Activated naive CD8-positive, alpha-beta T cell treated with anti-CD3 and anti-CD28 coated beads, Interleukin-2, amount 10 ng/mL, durations not matched to agents 7 days and 5 days (primary cell): ENCODE data around the gene FNBP1. TPM values are rescaled to one million over a fixed set of nuclear protein-coding genes. Genes with fewer than 3 reads are reported as not detected.

ENCODE experiments used
- ATAC-seq: fragments of 150-1000 bp; cut with Tn5 transposase; one replicate; pipeline ENCODE4 v1.10.0; 2021; ENCODE audit warnings: low read depth, moderate library complexity
- POLR2A ChIA-PET: fragments of 350-600 bp; sonication (Branson Sonifier 250); formaldehyde crosslinking; loops from one replicate; lab custom pipeline; 2021; ENCODE audit warnings: antibody characterized with exemption; lab: Charles Lee
- DNase-seq: peaks from one replicate; pipeline ENCODE4 v3.0.0; 2021
- H3K27ac Mint-ChIP-seq: one replicate; pipeline ENCODE4 v1.8.0; 2022; ENCODE audit warnings: mild to moderate bottlenecking, mixed read lengths
- H3K27me3 Mint-ChIP-seq: one replicate; pipeline ENCODE4 v1.8.0; 2022; ENCODE audit warnings: mild to moderate bottlenecking, moderate library complexity, mixed read lengths
- H3K36me3 Mint-ChIP-seq: one replicate; pipeline ENCODE4 v1.8.0; 2021; ENCODE audit warnings: mild to moderate bottlenecking, mixed read lengths
- H3K4me1 Mint-ChIP-seq: one replicate; pipeline ENCODE4 v1.8.0; 2021; ENCODE audit warnings: mixed read lengths
- H3K4me3 Mint-ChIP-seq: one replicate; pipeline ENCODE4 v1.8.0; 2022; ENCODE audit warnings: mild to moderate bottlenecking, moderate library complexity, mixed read lengths
- H3K9me3 Mint-ChIP-seq: one replicate; pipeline ENCODE4 v1.8.0; 2021; ENCODE audit warnings: mixed read lengths
- total RNA-seq, 2 experiments: library from RNA; stranded (reverse); gene quantifications; one replicate each; pipeline ENCODE4 v1.2.3, GENCODE V29; 2021

Gene FNBP1
- total RNA-seq, 2 experiments from 2014 or later: 191 to 194 TPM

DNA sequence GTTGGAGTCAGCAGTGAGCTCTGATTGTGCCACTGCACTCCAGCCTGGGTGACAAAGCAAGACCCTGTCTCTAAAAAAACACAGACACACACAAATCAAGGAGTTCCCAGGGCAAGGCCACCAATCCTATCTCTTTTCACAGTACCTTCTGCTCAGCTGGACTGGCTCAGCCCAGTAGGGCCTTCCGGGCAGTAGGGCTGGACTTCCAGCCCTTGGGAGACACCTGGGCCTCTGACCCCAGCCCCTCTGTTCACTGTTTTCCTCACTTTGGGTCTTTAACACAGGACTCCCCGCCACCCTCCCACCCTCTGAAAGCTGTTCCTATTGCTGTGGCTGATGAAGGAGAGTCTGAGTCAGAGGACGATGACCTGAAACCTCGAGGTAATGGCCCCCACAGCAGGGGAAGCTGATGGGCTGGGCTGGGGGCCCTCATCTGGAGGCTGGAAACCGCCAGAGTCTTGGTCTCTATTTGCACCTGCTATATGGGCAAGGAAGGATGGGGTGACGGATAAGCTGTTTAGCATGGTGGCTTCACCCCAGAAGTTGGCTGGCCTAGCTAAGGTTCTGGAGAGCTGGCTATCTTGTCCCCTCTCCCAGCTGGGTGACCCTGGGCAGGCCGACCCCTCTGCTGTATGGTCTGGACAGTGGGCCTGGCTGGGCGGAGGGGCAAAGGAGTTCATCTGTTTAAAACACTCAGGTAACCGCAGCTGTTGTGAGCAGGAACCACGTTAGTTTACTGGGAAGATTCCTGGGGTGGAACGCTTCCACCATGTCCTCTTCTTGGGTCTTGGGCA, 182.1 kb downstream of the FNBP1 start:
- POLR2A ChIA-PET: interaction anchor here (0.7 to 12.4 kb wide), 5 partner anchors 10 to 27 kb away, joined by 3 to 173 read pairs (median 4); no protein-coding TSS in a partner anchor
- Mint-ChIP-seq H3K36me3 (peaks cover 54% of the 10 kb centered on the region), H3K9me3 (no peaks in the 10 kb centered on the region), H3K27ac (peak overlapping the region; percentile 84), H3K4me1 (peaks cover 56% of the 10 kb centered on the region), H3K4me3 (peak overlapping the region; percentile 39), H3K27me3 (no peaks in the 10 kb centered on the region)
- DNase-seq: no peak
- ATAC-seq: no peak

DNA sequence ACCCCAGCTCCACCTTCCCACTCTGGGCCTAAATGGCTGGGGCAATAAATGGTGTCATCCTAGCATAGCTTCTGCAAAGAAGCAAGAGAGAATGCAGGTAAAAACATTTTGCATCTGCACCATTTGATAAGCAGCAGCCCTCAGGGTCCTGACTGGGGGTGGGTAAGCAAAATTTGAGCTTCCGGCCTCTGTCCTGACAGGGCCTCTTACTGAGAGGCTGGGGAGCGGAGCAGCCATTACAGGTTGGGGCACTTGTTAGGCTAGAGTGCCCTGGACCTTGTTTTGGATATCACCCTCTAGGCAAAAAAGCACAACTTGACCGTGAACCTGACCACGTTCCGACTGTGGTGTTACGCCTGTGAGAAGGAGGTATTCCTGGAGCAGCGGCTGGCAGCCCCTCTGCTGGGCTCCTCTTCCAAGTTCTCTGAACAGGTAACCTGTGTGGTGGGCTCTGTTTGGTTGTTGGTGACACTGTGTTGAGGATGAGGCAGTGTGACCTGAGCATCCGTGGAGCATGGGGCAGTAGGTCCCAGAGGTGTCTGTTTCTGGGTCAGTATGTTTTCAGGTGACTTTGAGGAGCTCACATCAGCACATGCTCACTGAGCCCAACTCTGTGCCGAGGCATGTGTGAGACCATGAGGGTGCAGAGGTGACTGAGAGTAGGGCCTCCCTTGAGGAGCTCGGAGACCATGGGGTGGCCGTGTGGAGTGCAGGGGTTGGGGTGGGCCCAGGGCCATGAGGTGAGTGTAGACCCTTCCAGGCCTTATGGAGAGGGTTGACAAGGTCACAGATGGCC, 184.6 kb downstream of the FNBP1 start:
- Mint-ChIP-seq H3K36me3 (peaks cover 60% of the 10 kb centered on the region), H3K4me3 (no peak overlapping the region), H3K27ac (no peak overlapping the region), H3K27me3 (no peaks in the 10 kb centered on the region), H3K4me1 (peaks cover 65% of the 10 kb centered on the region), H3K9me3 (no peaks in the 10 kb centered on the region)
- ATAC-seq (no peak), DNase-seq (no peak)
- POLR2A ChIA-PET: interaction anchor here (0.8 to 1.5 kb wide), 3 partner anchors 10 to 24 kb away, joined by 3 to 5 read pairs (median 3); partner anchors contain the start of gene C9orf78

DNA sequence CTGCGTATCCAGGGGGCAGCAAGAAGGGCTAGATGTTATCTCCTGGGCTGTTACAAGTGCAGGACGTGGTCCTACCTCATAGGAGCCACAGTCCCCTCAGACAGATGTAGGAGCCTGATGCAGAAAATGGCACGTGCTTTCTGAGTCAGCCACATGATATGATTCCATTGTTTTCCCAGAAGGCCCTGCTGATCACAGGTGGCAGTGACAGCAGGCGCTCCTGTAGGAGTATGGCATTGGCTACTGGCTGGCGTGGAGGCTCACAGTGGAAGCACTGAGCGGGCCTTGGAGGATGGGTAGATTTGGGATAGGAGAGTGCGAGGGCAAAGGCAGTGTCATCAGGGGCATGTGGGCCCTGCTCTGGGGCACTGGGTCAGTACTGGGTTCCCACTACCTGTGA, 185.8 kb downstream of the FNBP1 start:
- POLR2A ChIA-PET: no interaction called here
- no peaks in the 10 kb centered on the region for H3K9me3 Mint-ChIP-seq
- H3K4me1 Mint-ChIP-seq: peaks cover 68% of the 10 kb centered on the region
- ATAC-seq (no peak), DNase-seq (no peak)
- no peaks in the 10 kb centered on the region for H3K27me3 Mint-ChIP-seq
- H3K27ac Mint-ChIP-seq: peak overlapping the region; percentile 11
- H3K36me3 Mint-ChIP-seq: peaks cover 62% of the 10 kb centered on the region
- H3K4me3 Mint-ChIP-seq: no peak overlapping the region

- Mint-ChIP-seq H3K4me1 (peaks cover 63% of the 10 kb centered on the region), H3K4me3 (peak overlapping the region; percentile 69), H3K9me3 (no peaks in the 10 kb centered on the region), H3K27me3 (no peaks in the 10 kb centered on the region), H3K27ac (peak overlapping the region; percentile 82), H3K36me3 (peaks cover 66% of the 10 kb centered on the region)
- ATAC-seq: peak; percentile 70
- POLR2A ChIA-PET: interaction anchor here (0.7 to 2.6 kb wide), 7 partner anchors 9 to 81 kb away, joined by 3 to 15 read pairs (median 4); no protein-coding TSS in a partner anchor
- no peak for DNase-seq
Observed at GRCh38 chr9:129854588-129855110, 188.3 kb downstream of the FNBP1 start.

GRCh38 chr9:129853614-129854013, 189.4 kb downstream of the FNBP1 start:
- POLR2A ChIA-PET: interaction anchor here (1.0 to 2.6 kb wide), 3 partner anchors 10 to 17 kb away, joined by 4 to 15 read pairs (median 5); no protein-coding TSS in a partner anchor
- Mint-ChIP-seq H3K4me1 (peaks cover 63% of the 10 kb centered on the region), H3K4me3 (peak overlapping the region; percentile 69), H3K27ac (peak overlapping the region; percentile 61), H3K36me3 (peaks cover 64% of the 10 kb centered on the region), H3K27me3 (no peaks in the 10 kb centered on the region), H3K9me3 (no peaks in the 10 kb centered on the region)
- ATAC-seq (no peak), DNase-seq (no peak)

- no peaks in the 10 kb centered on the region for H3K27me3 Mint-ChIP-seq
- H3K36me3 Mint-ChIP-seq: peaks cover 59% of the 10 kb centered on the region
- H3K9me3 Mint-ChIP-seq: no peaks in the 10 kb centered on the region
- H3K4me3 Mint-ChIP-seq: no peak overlapping the region
- no peak for DNase-seq
- POLR2A ChIA-PET: interaction anchor here (1.1 kb wide), 1 partner anchor 14 kb away, joined by 3 read pairs; no protein-coding TSS in a partner anchor
- peaks cover 63% of the 10 kb centered on the region for H3K4me1 Mint-ChIP-seq
- ATAC-seq: no peak
- no peak overlapping the region for H3K27ac Mint-ChIP-seq
Observed at GRCh38 chr9:129852579-129852978, 190.4 kb downstream of the FNBP1 start.

- H3K27me3 Mint-ChIP-seq: no peaks in the 10 kb centered on the region
- peak overlapping the region; percentile 7 for H3K27ac Mint-ChIP-seq
- H3K4me1 Mint-ChIP-seq: peaks cover 57% of the 10 kb centered on the region
- DNase-seq: no peak
- peaks cover 55% of the 10 kb centered on the region for H3K36me3 Mint-ChIP-seq
- H3K9me3 Mint-ChIP-seq: no peaks in the 10 kb centered on the region
- no peak overlapping the region for H3K4me3 Mint-ChIP-seq
- ATAC-seq: no peak
- POLR2A ChIA-PET: interaction anchor here (0.9 to 1.4 kb wide), 2 partner anchors 9 to 16 kb away, joined by 4 to 6 read pairs; no protein-coding TSS in a partner anchor
Observed at GRCh38 chr9:129851821-129852220, 191.2 kb downstream of the FNBP1 start.

DNA sequence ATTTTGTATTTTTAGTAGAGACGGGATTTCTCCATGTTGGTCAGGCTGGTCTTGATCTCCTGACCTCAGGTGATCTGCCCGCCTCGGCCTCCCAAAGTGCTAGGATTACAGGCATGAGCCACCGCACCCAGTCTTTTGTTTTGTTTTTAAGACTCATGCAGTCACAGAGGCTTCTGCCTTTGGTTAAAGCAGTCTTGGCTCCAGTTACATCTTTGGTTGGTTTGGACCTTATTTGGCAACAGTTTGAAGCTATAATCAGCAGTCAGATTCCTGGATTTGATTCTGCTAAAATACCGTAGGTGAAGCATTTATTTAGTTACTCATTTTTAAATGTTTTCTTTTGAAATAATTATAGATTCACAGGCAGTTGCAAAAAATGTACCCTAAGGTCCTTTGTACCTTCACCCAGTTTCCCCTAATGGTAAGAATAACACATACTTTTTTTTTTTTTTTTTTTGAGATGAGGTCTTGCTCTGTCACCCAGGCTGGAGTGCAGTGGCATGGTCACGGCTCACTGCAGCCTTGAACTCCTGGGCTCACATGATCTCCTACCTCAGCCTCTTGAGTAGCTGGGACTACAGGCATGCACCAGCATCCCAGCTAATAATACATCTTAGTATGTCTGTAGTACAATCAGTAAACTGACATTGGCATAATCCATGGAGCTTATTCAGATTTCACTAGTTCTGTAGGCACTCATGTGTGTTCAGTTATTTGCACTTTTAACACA, 192.0 kb downstream of the FNBP1 start:
- no peak for DNase-seq
- Mint-ChIP-seq H3K9me3 (no peaks in the 10 kb centered on the region), H3K27me3 (no peaks in the 10 kb centered on the region), H3K36me3 (peaks cover 51% of the 10 kb centered on the region), H3K4me1 (peaks cover 49% of the 10 kb centered on the region), H3K4me3 (no peak overlapping the region), H3K27ac (no peak overlapping the region)
- POLR2A ChIA-PET: interaction anchor here (0.9 to 1.4 kb wide), 3 partner anchors 10 to 47 kb away, joined by 3 to 6 read pairs (median 4); no protein-coding TSS in a partner anchor
- ATAC-seq: no peak

DNA sequence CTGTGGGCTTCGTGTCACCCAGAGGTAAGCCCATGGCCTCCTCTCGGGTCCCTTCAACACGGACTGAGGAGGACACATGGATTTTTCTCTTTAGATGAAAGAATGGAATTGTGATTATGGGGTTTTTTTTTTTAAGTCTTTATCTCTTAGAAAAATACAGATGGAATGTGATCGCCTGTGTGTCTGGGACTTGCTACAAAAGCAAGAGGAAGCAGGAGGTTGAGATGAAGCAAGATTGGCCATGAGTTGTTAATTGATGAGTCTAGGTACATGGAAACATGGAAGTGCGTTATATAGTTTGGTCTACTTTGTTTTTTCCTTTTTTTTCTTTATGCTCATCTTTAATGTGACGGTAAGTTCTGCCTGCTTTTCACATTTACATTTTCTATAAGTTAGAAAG, 193.1 kb downstream of the FNBP1 start:
- no peak for DNase-seq
- Mint-ChIP-seq H3K27me3 (no peaks in the 10 kb centered on the region), H3K9me3 (no peaks in the 10 kb centered on the region), H3K36me3 (peaks cover 45% of the 10 kb centered on the region), H3K27ac (peak overlapping the region; percentile 19), H3K4me3 (no peak overlapping the region), H3K4me1 (peaks cover 46% of the 10 kb centered on the region)
- POLR2A ChIA-PET: interaction anchor here (0.9 to 1.6 kb wide), 3 partner anchors 10 to 46 kb away, joined by 3 read pairs; no protein-coding TSS in a partner anchor
- ATAC-seq: no peak

GRCh38 chr9:129848712-129849441, 194.1 kb downstream of the FNBP1 start:
- peaks cover 39% of the 10 kb centered on the region for H3K4me1 Mint-ChIP-seq

DNA sequence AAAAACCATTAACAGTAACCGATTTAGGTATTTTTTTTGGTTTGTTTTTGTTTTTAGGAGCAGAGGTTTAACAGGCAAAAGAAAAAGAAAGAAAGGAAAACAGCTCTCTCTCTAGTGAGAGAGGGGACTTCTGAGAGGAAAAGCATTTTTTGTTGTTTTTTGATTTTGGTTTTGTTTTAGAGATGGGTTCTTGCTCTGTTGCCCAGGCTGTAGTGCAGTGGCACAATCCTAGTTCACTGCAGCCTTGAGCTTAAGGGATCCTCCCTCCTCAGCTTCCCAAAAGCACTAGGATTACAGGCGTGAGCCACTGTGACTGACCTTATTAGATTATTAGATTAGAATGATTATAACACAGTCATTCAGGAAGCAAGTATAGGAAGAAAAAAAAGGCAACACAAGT, 197.6 kb downstream of the FNBP1 start:
- POLR2A ChIA-PET: interaction anchor here (1.4 to 1.9 kb wide), 2 partner anchors 13 to 24 kb away, joined by 3 to 5 read pairs; no protein-coding TSS in a partner anchor
- DNase-seq: no peak
- Mint-ChIP-seq H3K27ac (peak overlapping the region; percentile 72), H3K4me3 (peak overlapping the region; percentile 0), H3K27me3 (no peaks in the 10 kb centered on the region), H3K9me3 (no peaks in the 10 kb centered on the region), H3K4me1 (peaks cover 30% of the 10 kb centered on the region), H3K36me3 (peaks cover 13% of the 10 kb centered on the region)
- no peak for ATAC-seq

More at GRCh38 chr9:129848712-129849441, 194.1 kb downstream of the FNBP1 start:
- Mint-ChIP-seq H3K27ac (no peak overlapping the region), H3K9me3 (no peaks in the 10 kb centered on the region), H3K36me3 (peaks cover 35% of the 10 kb centered on the region), H3K27me3 (no peaks in the 10 kb centered on the region), H3K4me3 (no peak overlapping the region)
- POLR2A ChIA-PET: interaction anchor here (0.7 to 1.6 kb wide), 4 partner anchors 11 to 23 kb away, joined by 3 to 4 read pairs (median 3); no protein-coding TSS in a partner anchor
- ATAC-seq (no peak), DNase-seq (no peak)

DNA sequence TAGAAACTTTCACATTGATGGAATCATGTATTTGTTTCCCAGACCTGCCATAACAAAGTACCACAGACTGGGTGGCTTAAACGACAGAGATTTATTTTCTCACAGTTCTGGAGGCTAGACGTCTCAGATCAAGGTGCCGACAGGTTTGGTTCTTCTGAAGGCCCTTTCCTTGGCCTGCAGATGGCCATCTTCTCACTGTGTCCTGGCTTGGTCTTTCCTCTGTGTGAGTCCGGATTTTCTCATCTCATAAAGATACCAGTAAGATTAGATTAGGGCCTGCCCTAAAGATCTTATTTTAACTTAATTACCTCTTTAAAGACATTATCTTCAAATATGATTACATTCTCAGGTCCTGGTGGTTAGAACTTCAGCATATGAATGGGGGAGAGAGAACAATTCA, 201.9 kb downstream of the FNBP1 start:
- H3K9me3 Mint-ChIP-seq: no peaks in the 10 kb centered on the region
- DNase-seq (no peak), ATAC-seq (no peak)
- peaks cover 57% of the 10 kb centered on the region for H3K4me1 Mint-ChIP-seq
- H3K27ac Mint-ChIP-seq: no peak overlapping the region
- POLR2A ChIA-PET: interaction anchor here (0.7 to 1.2 kb wide), 2 partner anchors 37 to 76 kb away, joined by 4 read pairs; no protein-coding TSS in a partner anchor
- no peaks in the 10 kb centered on the region for H3K27me3 Mint-ChIP-seq
- H3K4me3 Mint-ChIP-seq: no peak overlapping the region
- H3K36me3 Mint-ChIP-seq: peaks cover 16% of the 10 kb centered on the region
